Measurements from ENCODE around the gene GAPDH. TPM values are rescaled to one million over a fixed set of nuclear protein-coding genes. Genes with fewer than 3 reads are reported as not detected.
"Not testable (repeated sequence)": the region's sequence is repeated elsewhere in the genome, so short reads cannot be mapped to it uniquely, and the experiment has no call there.

Gene GAPDH
- total RNA-seq = 1,000 to 10,000 TPM; 7,000 to 9,788 TPM

- Mint-ChIP-seq H3K9me3 (no peaks in the 10 kb centered on the region), H3K36me3 (ENCODE audit: low read depth) (peaks cover 100% of the 10 kb centered on the region), H3K27me3 (no peaks in the 10 kb centered on the region), H3K27ac (peak within 1 kb of the TSS; percentile 98), H3K4me1 (peaks cover 6% of the 10 kb centered on the region), H3K4me3 (peak within 1 kb of the TSS; percentile 88)
- ATAC-seq (replicated peaks) = peak; percentile 53
Measured at GRCh38 chr12:6533923-6534694, at the start of gene GAPDH. Gene GAPDH, plus strand, starts transcription at chr12:6534517. Its CDS starts 316 bp downstream, at chr12:6534833.

- H3K9me3 Mint-ChIP-seq = no peaks in the 10 kb centered on the region
- H3K4me3 Mint-ChIP-seq = no peak overlapping the region
- no peaks in the 10 kb centered on the region for H3K4me1 Mint-ChIP-seq
- H3K36me3 Mint-ChIP-seq (ENCODE audit: low read depth) = peaks cover 30% of the 10 kb centered on the region
- ATAC-seq (replicated peaks) = no peak
- no peak overlapping the region for H3K27ac Mint-ChIP-seq
- no peaks in the 10 kb centered on the region for H3K27me3 Mint-ChIP-seq
Measured at GRCh38 chr12:6488240-6488639, 46.1 kb upstream of the GAPDH start.

- H3K4me3 Mint-ChIP-seq = no peak overlapping the region
- no peaks in the 10 kb centered on the region for H3K27me3 Mint-ChIP-seq
- peaks cover 35% of the 10 kb centered on the region for H3K36me3 Mint-ChIP-seq (ENCODE audit: low read depth)
- no peak for ATAC-seq (replicated peaks)
- H3K27ac Mint-ChIP-seq = no peak overlapping the region
- no peaks in the 10 kb centered on the region for H3K4me1 Mint-ChIP-seq
- no peaks in the 10 kb centered on the region for H3K9me3 Mint-ChIP-seq
Measured at GRCh38 chr12:6489449-6489848, 44.9 kb upstream of the GAPDH start.

- H3K27ac Mint-ChIP-seq; H3K4me1 Mint-ChIP-seq; H3K4me3 Mint-ChIP-seq; ATAC-seq (replicated peaks); H3K27me3 Mint-ChIP-seq; H3K9me3 Mint-ChIP-seq: not testable (repeated sequence)
- peaks cover 47% of the 10 kb centered on the region for H3K36me3 Mint-ChIP-seq (ENCODE audit: low read depth)
Measured at GRCh38 chr12:6490673-6491072, 43.6 kb upstream of the GAPDH start.

GRCh38 chr12:6492838-6493496 lies 41.4 kb upstream of the GAPDH start, which contains the start of gene MRPL51:
Gene MRPL51, minus strand, starts transcription at chr12:6493262. Its CDS starts 126 bp downstream, at chr12:6493136.
- ATAC-seq (replicated peaks) = peak; percentile 81
- peak within 1 kb of the TSS; percentile 83 for H3K4me3 Mint-ChIP-seq
- H3K9me3 Mint-ChIP-seq = no peaks in the 10 kb centered on the region
- no peaks in the 10 kb centered on the region for H3K27me3 Mint-ChIP-seq
- peak within 1 kb of the TSS; percentile 96 for H3K27ac Mint-ChIP-seq
- H3K36me3 Mint-ChIP-seq (ENCODE audit: low read depth) = peaks cover 70% of the 10 kb centered on the region
- H3K4me1 Mint-ChIP-seq = peaks cover 12% of the 10 kb centered on the region

GRCh38 chr12:6493497-6494257 lies 40.6 kb upstream of the GAPDH start, which contains the start of gene NCAPD2:
Gene NCAPD2, plus strand, starts transcription at chr12:6494102. Its CDS starts 997 bp downstream, at chr12:6495099.
- Mint-ChIP-seq H3K9me3 (no peaks in the 10 kb centered on the region), H3K4me3 (peak within 1 kb of the TSS; percentile 83), H3K27me3 (no peaks in the 10 kb centered on the region), H3K4me1 (peaks cover 12% of the 10 kb centered on the region), H3K36me3 (ENCODE audit: low read depth) (peaks cover 77% of the 10 kb centered on the region), H3K27ac (peak within 1 kb of the TSS; percentile 96)
- peak; percentile 90 for ATAC-seq (replicated peaks)

GRCh38 chr12:6494258-6494743 lies 40.0 kb upstream of the GAPDH start:
- Mint-ChIP-seq H3K4me3 (peak overlapping the region; percentile 83), H3K4me1 (peaks cover 12% of the 10 kb centered on the region), H3K27me3 (no peaks in the 10 kb centered on the region), H3K9me3 (no peaks in the 10 kb centered on the region), H3K27ac (peak overlapping the region; percentile 96), H3K36me3 (ENCODE audit: low read depth) (peaks cover 79% of the 10 kb centered on the region)
- peak; percentile 48 for ATAC-seq (replicated peaks)

GRCh38 chr12:6494968-6495367 lies 39.3 kb upstream of the GAPDH start:
- no peak for ATAC-seq (replicated peaks)
- Mint-ChIP-seq H3K4me3 (peak overlapping the region; percentile 83), H3K4me1 (peaks cover 12% of the 10 kb centered on the region), H3K9me3 (no peaks in the 10 kb centered on the region), H3K27me3 (no peaks in the 10 kb centered on the region), H3K36me3 (ENCODE audit: low read depth) (peaks cover 79% of the 10 kb centered on the region), H3K27ac (peak overlapping the region; percentile 96)

- H3K27ac Mint-ChIP-seq; H3K4me3 Mint-ChIP-seq; H3K27me3 Mint-ChIP-seq; H3K9me3 Mint-ChIP-seq; ATAC-seq (replicated peaks): not testable (repeated sequence)
- Mint-ChIP-seq H3K36me3 (ENCODE audit: low read depth) (peaks cover 58% of the 10 kb centered on the region), H3K4me1 (peaks cover 12% of the 10 kb centered on the region)
Measured at GRCh38 chr12:6497291-6497690, 37.0 kb upstream of the GAPDH start.

- no peaks in the 10 kb centered on the region for H3K27me3 Mint-ChIP-seq
- H3K4me3 Mint-ChIP-seq = no peak overlapping the region
- H3K36me3 Mint-ChIP-seq (ENCODE audit: low read depth) = peaks cover 44% of the 10 kb centered on the region
- no peak overlapping the region for H3K27ac Mint-ChIP-seq
- no peak for ATAC-seq (replicated peaks)
- H3K4me1 Mint-ChIP-seq = peaks cover 5% of the 10 kb centered on the region
- H3K9me3 Mint-ChIP-seq = no peaks in the 10 kb centered on the region
Measured at GRCh38 chr12:6500466-6500865, 33.9 kb upstream of the GAPDH start.

- Mint-ChIP-seq H3K9me3 (no peaks in the 10 kb centered on the region), H3K4me1 (no peaks in the 10 kb centered on the region), H3K36me3 (ENCODE audit: low read depth) (peaks cover 68% of the 10 kb centered on the region), H3K27me3 (no peaks in the 10 kb centered on the region), H3K27ac (no peak overlapping the region), H3K4me3 (no peak overlapping the region)
- ATAC-seq (replicated peaks) = no peak
Measured at GRCh38 chr12:6507102-6507998, 27.0 kb upstream of the GAPDH start.

GRCh38 chr12:6508087-6508486 lies 26.2 kb upstream of the GAPDH start:
- Mint-ChIP-seq H3K36me3 (ENCODE audit: low read depth) (peaks cover 76% of the 10 kb centered on the region), H3K27ac (no peak overlapping the region), H3K4me1 (no peaks in the 10 kb centered on the region), H3K27me3 (no peaks in the 10 kb centered on the region), H3K4me3 (no peak overlapping the region), H3K9me3 (no peaks in the 10 kb centered on the region)
- ATAC-seq (replicated peaks) = no peak

- Mint-ChIP-seq H3K27ac (peak overlapping the region; percentile 67), H3K36me3 (ENCODE audit: low read depth) (peaks cover 100% of the 10 kb centered on the region), H3K4me3 (no peak overlapping the region), H3K4me1 (no peaks in the 10 kb centered on the region), H3K9me3 (no peaks in the 10 kb centered on the region), H3K27me3 (no peaks in the 10 kb centered on the region)
- ATAC-seq (replicated peaks) = no peak
Measured at GRCh38 chr12:6520186-6520585, 14.1 kb upstream of the GAPDH start.
